K562 (cell line): ENCODE measurements around the gene UFSP2. TPM values are rescaled to one million over a fixed set of nuclear protein-coding genes. Genes with fewer than 3 reads are reported as not detected.

Experiments used
- ATAC-seq: fragments of 200-7000 bp; cut with Tn5 transposase; 3 replicates; pipeline ENCODE4 v1.9.1; 2020; ENCODE audit warnings: moderate library complexity
- BruUV-seq: library from RNA; stranded (reverse); fragments of 400-500 nt; replicated peaks from 2 replicates; lab custom pipeline; 2021; lab: Mats Ljungman, UMichigan
- CTCF ChIA-PET: fragments of 300-600 bp; formaldehyde crosslinking; extraction: SDS; loops from one replicate; lab custom pipeline; 2021; ENCODE audit warnings: low intra/inter-chr PET ratio; lab: Yijun Ruan, JAX
- POLR2A ChIA-PET: fragments of 300-600, 350-650 bp; sonication (Branson Sonifier 250); formaldehyde crosslinking; extraction: SDS; loops from one replicate; lab custom pipeline; 2021; ENCODE audit warnings: antibody characterized with exemption, inconsistent platforms; lab: Yijun Ruan, JAX
- DNase-seq, 4 experiments: peaks; one replicate each; pipeline versions ENCODE4 v3.0.0 to v3.0.0-alpha.2; 2011 to 2018; ENCODE audit warnings: low spot score in 3 of 4, mixed read lengths in 3 of 4; ENCODE audit errors: extremely low read depth in 1 of 4
- FAIRE-seq: peaks from 2 replicates; lab custom pipeline; 2011; peaks lifted over from hg19 to GRCh38; lab: Jason Lieb, UNC
- H2AFZ ChIP-seq: 2 replicates; pipeline ENCODE4 v1.6.0; 2011; ENCODE audit warnings: low read depth, low read length, control low read depth, inconsistent platforms
- H3K27ac ChIP-seq: fragments of 200-600 bp; 3 replicates; pipeline ENCODE4 v1.8.0; 2011; ENCODE audit warnings: low read depth, mild to moderate bottlenecking, control low read depth, inconsistent platforms, low read length, moderate library complexity, mixed read lengths; ENCODE audit errors: extremely low read depth
- H3K27me3 ChIP-seq, 2 experiments: fragments of 300-600 bp in 1 of 2; 2 replicates in 1 of 2; 3 replicates in 1 of 2; pipeline versions ENCODE4 v1.6.0 to v1.8.0; 2011; ENCODE audit warnings: inconsistent platforms in 2 of 2, low read length in 2 of 2, mild to moderate bottlenecking in 1 of 2, mixed read lengths in 1 of 2, moderate library complexity in 1 of 2; ENCODE audit not compliant: control insufficient read depth in 2 of 2, insufficient read depth in 2 of 2
- H3K36me3 ChIP-seq: fragments of 300-600 bp; 3 replicates; pipeline ENCODE4 v1.8.0; 2011; ENCODE audit warnings: mild to moderate bottlenecking, low read length, inconsistent platforms; ENCODE audit not compliant: control insufficient read depth, insufficient read depth
- H3K4me1 ChIP-seq, 2 experiments: fragments of 200-600 bp in 1 of 2; replicated peaks in 1 of 2; 2 replicates in 1 of 2; 3 replicates in 1 of 2; pipeline versions ENCODE4 v1.5.1 to v1.8.0; 2011; ENCODE audit warnings: inconsistent platforms in 2 of 2, low read length in 2 of 2, mild to moderate bottlenecking in 1 of 2, mixed read lengths in 1 of 2, moderate library complexity in 1 of 2; ENCODE audit not compliant: control insufficient read depth in 2 of 2, insufficient read depth in 2 of 2
- H3K4me2 ChIP-seq: 2 replicates; pipeline ENCODE4 v1.6.1; 2011; ENCODE audit warnings: low read length, control low read depth, inconsistent platforms, mixed read lengths; ENCODE audit not compliant: insufficient read depth
- H3K4me3 ChIP-seq: fragments of 200-600 bp; sonication (generic), shearing (Covaris generic); 2 replicates; pipeline ENCODE4 v1.5.1; 2016; ENCODE audit warnings: control low read depth, inconsistent platforms
- H3K79me2 ChIP-seq: fragments of 200-600 bp; 3 replicates; pipeline ENCODE4 v1.8.0; 2011; ENCODE audit warnings: low read length, inconsistent platforms; ENCODE audit not compliant: control insufficient read depth, insufficient read depth
- H3K9ac ChIP-seq, 2 experiments: 2 replicates each; pipeline versions ENCODE4 v1.6.0 to v1.6.1; 2011; ENCODE audit warnings: low read depth in 2 of 2, low read length in 2 of 2, control low read depth in 1 of 2, inconsistent platforms in 1 of 2, mild to moderate bottlenecking in 1 of 2, mixed read lengths in 1 of 2; ENCODE audit not compliant: insufficient read depth in 1 of 2
- H3K9me1 ChIP-seq: one replicate; pipeline ENCODE4 v1.6.0; 2011; ENCODE audit warnings: inconsistent platforms, mild to moderate bottlenecking, low read length, moderate library complexity; ENCODE audit not compliant: control insufficient read depth, insufficient read depth
- H3K9me3 ChIP-seq: replicated peaks from 2 replicates; pipeline ENCODE4 v1.5.1; 2011; ENCODE audit warnings: low read depth, low read length, inconsistent platforms; ENCODE audit not compliant: control insufficient read depth, insufficient read depth
- H4K20me1 ChIP-seq: replicated peaks from 2 replicates; pipeline ENCODE4 v1.6.1; 2011; ENCODE audit warnings: low read length, inconsistent platforms, mixed read lengths; ENCODE audit not compliant: control insufficient read depth, insufficient read depth
- CREBBP ChIP-seq: IDR thresholded peaks from one replicate; pipeline ENCODE4 v1.6.1; 2012; ENCODE audit warnings: low read depth, mild to moderate bottlenecking, control low read depth, inconsistent platforms, low read length
- JUNB ChIP-seq: fragments of 450-650 bp; formaldehyde crosslinking; conservative IDR thresholded peaks from 2 replicates; pipeline ENCODE4 v1.4.0; 2020; ENCODE audit warnings: mild to moderate bottlenecking
- POLR2A ChIP-seq: fragments of 450-650 bp; conservative IDR thresholded peaks from 2 replicates; pipeline ENCODE4 v1.6.1; 2016
- PPARD ChIP-seq: fragments of 250-450 bp; sonication (Bioruptor Pico); IDR thresholded peaks from 2 replicates; pipeline ENCODE4 v1.8.0; 2022; ENCODE audit warnings: inconsistent platforms, mild to moderate bottlenecking, moderate library complexity
- SMARCA4 ChIP-seq: fragments of 450-650 bp; IDR thresholded peaks from 2 replicates; pipeline ENCODE4 v1.6.1; 2016
- ZNF232 ChIP-seq: sonication (generic); formaldehyde crosslinking; IDR thresholded peaks from 2 replicates; pipeline ENCODE4 v1.8.0; 2022; ENCODE audit warnings: mild to moderate bottlenecking, missing genetic modification reagents
- ZNF695 ChIP-seq: fragments of 450-650 bp; formaldehyde crosslinking; IDR thresholded peaks from 2 replicates; pipeline ENCODE4 v1.4.0; 2020; ENCODE audit warnings: mild to moderate bottlenecking, moderate library complexity
- ZNF766 ChIP-seq: fragments of 200-800 bp; sonication (Bioruptor generic); conservative IDR thresholded peaks from 2 replicates; pipeline ENCODE4 v1.6.1; 2016; ENCODE audit warnings: missing genetic modification characterization, missing compliant biosample characterization
- WGBS: fragments of 100-300 bp; shearing (Covaris generic); methylation state at CpG from one replicate; pipeline ENCODE4 v1.1.6; 2016; ENCODE audit warnings: low coverage, mixed read lengths; ENCODE audit not compliant: insufficient coverage; ENCODE audit errors: missing lambda C conversion rate; 5-methylcytosine and 5-hydroxymethylcytosine counted together
- in situ Hi-C: fragments of 300-500 bp; cut with MboI; formaldehyde crosslinking; loops from 4 replicates; pipeline ENCODE4 v1.15.0; 2018; ENCODE audit warnings: inconsistent platforms, mixed read lengths
- intact Hi-C: fragments of 100-400 bp; cut with micrococcal nuclease; formaldehyde crosslinking; loops from 2 replicates; pipeline ENCODE4 v1.14.2; 2022
- polyA plus RNA-seq, 8 experiments: library from polyadenylated mRNA; depleted of rRNA in 4 of 8; stranded (reverse) in 5 of 8; unstranded in 3 of 8; fragments of >200 nt; fragmentation: Nextera tagmentation in 2 of 8; fragmentation: Illumina TruSeq in 1 of 8; extraction: Ambion mirVana in 2 of 8; extraction: Trizol in 1 of 8; gene quantifications; 2 replicates each; pipeline versions ENCODE4 v1.2.1 to v1.2.3, GENCODE V29; 2011 to 2014; ENCODE audit warnings: inconsistent platforms in 1 of 8, missing spikeins in 1 of 8
- total RNA-seq, 7 experiments: library from RNA; depleted of rRNA in 6 of 7; stranded (reverse); fragments of >200 nt in 6 of 7; fragmentation: Illumina TruSeq in 2 of 7; extraction: Trizol in 2 of 7; gene quantifications; 2 replicates each; pipeline versions ENCODE4 v1.2.1 to v1.2.3, GENCODE V29; 2011 to 2021; ENCODE audit warnings: low replicate concordance in 1 of 7
- TF ChIP-seq, protein P1 (sequence below): fragments of 250-450 bp; sonication (Bioruptor Pico); IDR thresholded peaks from 2 replicates; pipeline ENCODE4 v1.4.0; 2020
- TF ChIP-seq, protein P2 (sequence below): sonication (generic); formaldehyde crosslinking; IDR thresholded peaks from 2 replicates; pipeline ENCODE4 v1.8.1; 2023; ENCODE audit warnings: mild to moderate bottlenecking, missing genetic modification reagents, moderate library complexity

Gene UFSP2
- total and polyA plus RNA-seq, 9 of the 15 experiments (the other 6 are each of a cell fraction or from before 2014, with no cell fraction given): 20.1 to 55.8 (median 26.6) TPM

DNA sequence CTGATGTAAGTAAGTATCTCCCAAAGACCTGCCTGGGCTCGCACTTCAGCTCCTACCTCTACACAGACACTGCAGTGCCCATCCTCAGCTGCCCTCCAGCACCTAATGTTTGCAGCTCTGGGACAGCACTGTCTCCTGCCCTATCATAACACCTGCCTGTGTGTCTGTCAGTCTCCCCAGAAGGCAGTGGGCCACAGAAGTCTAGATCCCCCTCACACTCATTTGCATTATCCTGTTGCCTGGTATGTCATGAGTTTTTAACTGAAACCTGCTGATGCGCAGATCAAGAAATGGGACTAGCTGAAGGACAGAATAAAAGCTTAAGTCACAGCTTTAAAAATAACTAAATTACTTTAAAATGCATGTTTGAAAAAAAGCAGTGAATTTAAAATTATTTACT, 73.0 kb downstream of the UFSP2 start (continued):
- TF ChIP-seq, protein P1, sequence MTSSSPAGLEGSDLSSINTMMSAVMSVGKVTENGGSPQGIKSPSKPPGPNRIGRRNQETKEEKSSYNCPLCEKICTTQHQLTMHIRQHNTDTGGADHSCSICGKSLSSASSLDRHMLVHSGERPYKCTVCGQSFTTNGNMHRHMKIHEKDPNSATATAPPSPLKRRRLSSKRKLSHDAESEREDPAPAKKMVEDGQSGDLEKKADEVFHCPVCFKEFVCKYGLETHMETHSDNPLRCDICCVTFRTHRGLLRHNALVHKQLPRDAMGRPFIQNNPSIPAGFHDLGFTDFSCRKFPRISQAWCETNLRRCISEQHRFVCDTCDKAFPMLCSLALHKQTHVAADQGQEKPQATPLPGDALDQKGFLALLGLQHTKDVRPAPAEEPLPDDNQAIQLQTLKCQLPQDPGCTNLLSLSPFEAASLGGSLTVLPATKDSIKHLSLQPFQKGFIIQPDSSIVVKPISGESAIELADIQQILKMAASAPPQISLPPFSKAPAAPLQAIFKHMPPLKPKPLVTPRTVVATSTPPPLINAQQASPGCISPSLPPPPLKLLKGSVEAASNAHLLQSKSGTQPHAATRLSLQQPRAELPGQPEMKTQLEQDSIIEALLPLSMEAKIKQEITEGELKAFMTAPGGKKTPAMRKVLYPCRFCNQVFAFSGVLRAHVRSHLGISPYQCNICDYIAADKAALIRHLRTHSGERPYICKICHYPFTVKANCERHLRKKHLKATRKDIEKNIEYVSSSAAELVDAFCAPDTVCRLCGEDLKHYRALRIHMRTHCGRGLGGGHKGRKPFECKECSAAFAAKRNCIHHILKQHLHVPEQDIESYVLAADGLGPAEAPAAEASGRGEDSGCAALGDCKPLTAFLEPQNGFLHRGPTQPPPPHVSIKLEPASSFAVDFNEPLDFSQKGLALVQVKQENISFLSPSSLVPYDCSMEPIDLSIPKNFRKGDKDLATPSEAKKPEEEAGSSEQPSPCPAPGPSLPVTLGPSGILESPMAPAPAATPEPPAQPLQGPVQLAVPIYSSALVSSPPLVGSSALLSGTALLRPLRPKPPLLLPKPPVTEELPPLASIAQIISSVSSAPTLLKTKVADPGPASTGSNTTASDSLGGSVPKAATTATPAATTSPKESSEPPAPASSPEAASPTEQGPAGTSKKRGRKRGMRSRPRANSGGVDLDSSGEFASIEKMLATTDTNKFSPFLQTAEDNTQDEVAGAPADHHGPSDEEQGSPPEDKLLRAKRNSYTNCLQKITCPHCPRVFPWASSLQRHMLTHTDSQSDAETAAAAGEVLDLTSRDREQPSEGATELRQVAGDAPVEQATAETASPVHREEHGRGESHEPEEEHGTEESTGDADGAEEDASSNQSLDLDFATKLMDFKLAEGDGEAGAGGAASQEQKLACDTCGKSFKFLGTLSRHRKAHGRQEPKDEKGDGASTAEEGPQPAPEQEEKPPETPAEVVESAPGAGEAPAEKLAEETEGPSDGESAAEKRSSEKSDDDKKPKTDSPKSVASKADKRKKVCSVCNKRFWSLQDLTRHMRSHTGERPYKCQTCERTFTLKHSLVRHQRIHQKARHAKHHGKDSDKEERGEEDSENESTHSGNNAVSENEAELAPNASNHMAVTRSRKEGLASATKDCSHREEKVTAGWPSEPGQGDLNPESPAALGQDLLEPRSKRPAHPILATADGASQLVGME (CRISPR knock-in tag): no peak

DNA sequence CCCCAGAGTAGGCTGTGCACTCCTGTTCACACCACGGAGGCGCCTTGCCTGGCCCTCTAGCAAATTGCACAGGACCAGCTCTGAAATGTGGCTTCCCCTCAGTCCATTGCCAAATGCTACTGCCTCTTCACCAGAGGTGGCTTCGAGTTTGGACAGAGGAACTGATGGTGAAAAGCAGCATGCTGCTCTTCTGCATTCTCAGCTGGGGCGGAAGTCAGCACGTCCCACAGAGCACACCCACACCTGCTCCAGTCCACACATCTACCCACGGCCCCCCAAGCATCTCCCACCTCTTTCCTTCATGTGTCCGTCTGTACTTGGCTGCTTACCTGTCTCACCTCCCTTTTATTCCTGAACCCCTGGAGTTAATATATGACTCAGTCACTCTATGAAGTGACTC, 73.6 kb downstream of the UFSP2 start:
- H3K4me2 ChIP-seq: no peak overlapping the region
- ChIA-PET POLR2A (no interaction called here), CTCF (no interaction called here)
- no peaks in the 10 kb centered on the region for H4K20me1 ChIP-seq
- TF ChIP-seq PPARD (CRISPR knock-in tag) (no peak), POLR2A (no peak), ZNF766 (CRISPR knock-in tag) (no peak), JUNB (CRISPR knock-in tag) (no peak), SMARCA4 (no peak), ZNF695 (no peak), CREBBP (no peak), ZNF232 (CRISPR knock-in tag) (no peak)
- TF ChIP-seq, protein P2, sequence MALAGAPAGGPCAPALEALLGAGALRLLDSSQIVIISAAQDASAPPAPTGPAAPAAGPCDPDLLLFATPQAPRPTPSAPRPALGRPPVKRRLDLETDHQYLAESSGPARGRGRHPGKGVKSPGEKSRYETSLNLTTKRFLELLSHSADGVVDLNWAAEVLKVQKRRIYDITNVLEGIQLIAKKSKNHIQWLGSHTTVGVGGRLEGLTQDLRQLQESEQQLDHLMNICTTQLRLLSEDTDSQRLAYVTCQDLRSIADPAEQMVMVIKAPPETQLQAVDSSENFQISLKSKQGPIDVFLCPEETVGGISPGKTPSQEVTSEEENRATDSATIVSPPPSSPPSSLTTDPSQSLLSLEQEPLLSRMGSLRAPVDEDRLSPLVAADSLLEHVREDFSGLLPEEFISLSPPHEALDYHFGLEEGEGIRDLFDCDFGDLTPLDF: no peak
- BruUV-seq: no TSS peak
- in situ Hi-C loops: no loop called here
- H3K4me1 ChIP-seq: peaks cover 2 to 5% of the 10 kb centered on the region in 2 experiments
- no peaks in the 10 kb centered on the region for H3K9me1 ChIP-seq
- intact Hi-C loops: no loop called here
- no peak overlapping the region for H2AFZ ChIP-seq
- H3K4me3 ChIP-seq: no peak overlapping the region
- H3K79me2 ChIP-seq: no peaks in the 10 kb centered on the region
- FAIRE-seq: no peak
- H3K27me3 ChIP-seq: no peaks in the 10 kb centered on the region
- peaks cover 3% of the 10 kb centered on the region; the same call in 2 of the 3 replicates for H3K36me3 ChIP-seq
- H3K9me3 ChIP-seq: no peaks in the 10 kb centered on the region
- 71% methylated on average over 7 of the region's 7 CpGs for WGBS
- no peak for DNase-seq
- no peak overlapping the region for H3K27ac ChIP-seq
- peak; percentile 28; the same call in 1 of the 3 replicates for ATAC-seq
- no peak overlapping the region for H3K9ac ChIP-seq
